ENCODE results near the gene RCAN2.

RCAN2 gene

GRCh38 chr6:46331461-46331860 lies 159.8 kb downstream of the RCAN2 start:
- Mint-ChIP-seq H3K4me3 (no peak overlapping the region), H3K27me3 (peaks cover 8% of the 10 kb centered on the region), H3K36me3 (no peaks in the 10 kb centered on the region), H3K9me3 (no peaks in the 10 kb centered on the region), H3K27ac (no peak overlapping the region), H3K4me1 (no peaks in the 10 kb centered on the region)
- no peak for DNase-seq
- CTCF ChIA-PET: no interaction called here

DNA sequence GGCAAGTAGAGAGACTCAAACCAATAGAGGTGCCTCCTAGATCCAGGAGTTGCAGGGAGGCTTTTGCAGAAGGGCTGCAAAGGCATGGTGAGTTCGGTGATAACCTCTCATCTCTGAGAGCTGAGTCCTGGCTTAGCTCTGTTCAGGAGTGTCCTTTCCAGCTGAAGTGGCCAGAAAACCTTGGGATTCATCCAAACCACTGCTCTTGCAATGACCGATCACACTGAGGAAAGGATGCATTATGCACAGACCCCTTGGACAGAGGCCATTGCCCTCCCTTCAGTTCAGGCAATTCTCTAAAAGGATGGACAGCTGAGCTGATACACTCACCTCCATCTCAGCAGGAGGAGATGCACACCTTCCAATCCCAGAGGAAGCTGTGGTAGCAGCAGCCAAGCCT lies 161.7 kb downstream of the RCAN2 start:
- H3K9me3 Mint-ChIP-seq: no peaks in the 10 kb centered on the region
- H3K27ac Mint-ChIP-seq: no peak overlapping the region
- CTCF ChIA-PET: no interaction called here
- H3K4me1 Mint-ChIP-seq: peaks cover 6% of the 10 kb centered on the region
- DNase-seq: no peak
- H3K4me3 Mint-ChIP-seq: no peak overlapping the region
- H3K36me3 Mint-ChIP-seq: no peaks in the 10 kb centered on the region
- peaks cover 8% of the 10 kb centered on the region for H3K27me3 Mint-ChIP-seq

DNA sequence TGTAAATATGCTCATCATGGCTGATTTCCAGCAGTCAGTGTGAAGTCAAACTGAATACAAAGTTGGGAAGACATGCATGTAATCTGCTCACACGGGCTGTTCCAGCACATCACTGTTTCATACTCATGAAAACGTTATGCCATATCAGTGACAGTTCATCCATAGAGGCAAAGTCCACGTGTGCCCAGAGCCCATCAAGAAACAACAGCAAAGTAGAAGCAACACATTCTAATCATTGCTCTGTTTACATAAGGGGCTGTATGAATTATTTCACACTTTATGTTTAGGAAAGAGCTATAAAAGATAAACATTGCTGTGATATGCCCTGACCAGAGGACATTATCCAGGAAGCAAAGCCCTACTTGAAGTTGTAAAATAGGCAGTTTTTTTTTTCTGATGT lies 163.5 kb downstream of the RCAN2 start:
- Mint-ChIP-seq H3K27me3 (peaks cover 8% of the 10 kb centered on the region), H3K4me3 (no peak overlapping the region), H3K9me3 (no peaks in the 10 kb centered on the region), H3K27ac (no peak overlapping the region), H3K4me1 (peaks cover 12% of the 10 kb centered on the region), H3K36me3 (no peaks in the 10 kb centered on the region)
- DNase-seq: no peak
- CTCF ChIA-PET: interaction anchor here (1.0 kb wide), 1 partner anchor 17 kb away, joined by 3 read pairs; no protein-coding TSS in a partner anchor

GRCh38 chr6:46325561-46326530 lies 165.4 kb downstream of the RCAN2 start:
- Mint-ChIP-seq H3K4me3 (no peak overlapping the region), H3K36me3 (no peaks in the 10 kb centered on the region), H3K27ac (peak overlapping the region; percentile 43), H3K9me3 (no peaks in the 10 kb centered on the region), H3K27me3 (peaks cover 8% of the 10 kb centered on the region), H3K4me1 (peaks cover 15% of the 10 kb centered on the region)
- DNase-seq: no peak
- CTCF ChIA-PET: no interaction called here

DNA sequence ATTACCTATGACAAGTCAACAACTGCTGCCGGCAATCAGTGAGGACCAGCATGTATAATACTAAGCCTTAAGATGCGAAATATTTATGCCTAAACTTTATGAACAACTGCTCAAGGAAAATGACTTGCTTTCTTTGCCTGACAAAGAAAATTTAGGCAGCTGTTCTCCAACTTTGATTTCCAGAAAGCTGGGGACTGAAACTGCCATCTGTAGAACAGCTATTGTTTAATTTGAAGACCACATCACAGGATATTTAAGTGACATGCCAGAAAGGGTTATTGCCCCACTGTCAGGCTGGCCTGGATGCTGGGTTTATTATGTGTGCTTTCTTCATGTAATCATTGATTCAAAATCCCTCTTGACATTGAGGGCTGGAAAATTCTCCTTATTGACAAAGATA lies 166.5 kb downstream of the RCAN2 start:
- Mint-ChIP-seq H3K4me3 (no peak overlapping the region), H3K27ac (no peak overlapping the region), H3K9me3 (no peaks in the 10 kb centered on the region), H3K27me3 (peaks cover 5% of the 10 kb centered on the region), H3K4me1 (peaks cover 15% of the 10 kb centered on the region), H3K36me3 (no peaks in the 10 kb centered on the region)
- CTCF ChIA-PET: no interaction called here
- no peak for DNase-seq

GRCh38 chr6:46323966-46324622 lies 167.2 kb downstream of the RCAN2 start:
- Mint-ChIP-seq H3K4me3 (no peak overlapping the region), H3K4me1 (peaks cover 15% of the 10 kb centered on the region), H3K36me3 (no peaks in the 10 kb centered on the region), H3K27ac (no peak overlapping the region), H3K9me3 (no peaks in the 10 kb centered on the region), H3K27me3 (peaks cover 3% of the 10 kb centered on the region)
- DNase-seq: no peak
- CTCF ChIA-PET: no interaction called here

DNA sequence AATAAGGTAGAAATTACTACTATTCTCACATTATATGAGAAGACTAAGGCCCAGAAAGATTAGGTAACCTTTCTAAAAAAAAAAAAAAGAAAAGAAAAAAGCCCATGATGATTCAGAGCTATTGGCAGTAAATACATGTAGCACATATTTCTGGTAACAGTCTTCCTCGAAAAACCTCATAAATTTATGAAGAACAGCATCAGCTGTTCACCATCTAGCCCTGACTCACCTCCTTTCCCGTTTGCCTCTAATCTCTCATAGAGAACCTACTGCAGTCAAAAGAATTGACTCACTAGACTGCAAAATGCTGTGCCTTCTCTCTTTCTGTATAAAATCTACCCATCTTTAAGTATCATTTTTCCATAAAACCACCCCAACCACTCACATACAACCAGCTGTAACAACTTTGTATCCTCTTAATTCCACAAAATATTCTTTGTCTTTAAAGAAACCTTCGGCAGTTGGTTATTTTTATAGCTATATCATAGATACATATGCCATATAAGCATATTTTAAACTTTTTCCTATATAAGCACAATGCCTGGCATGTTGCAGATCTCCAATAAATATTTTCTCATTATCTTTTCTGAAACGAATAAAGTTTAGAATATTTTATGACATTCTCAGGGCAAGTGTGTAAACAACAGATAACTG lies 167.8 kb downstream of the RCAN2 start:
- no peak overlapping the region for H3K4me3 Mint-ChIP-seq
- peaks cover 15% of the 10 kb centered on the region for H3K4me1 Mint-ChIP-seq
- no peak overlapping the region for H3K27ac Mint-ChIP-seq
- no peaks in the 10 kb centered on the region for H3K9me3 Mint-ChIP-seq
- CTCF ChIA-PET: no interaction called here
- no peak for DNase-seq
- H3K27me3 Mint-ChIP-seq: no peaks in the 10 kb centered on the region
- no peaks in the 10 kb centered on the region for H3K36me3 Mint-ChIP-seq

GRCh38 chr6:46320505-46320904 lies 170.7 kb downstream of the RCAN2 start:
- Mint-ChIP-seq H3K27ac (no peak overlapping the region), H3K9me3 (no peaks in the 10 kb centered on the region), H3K4me1 (peaks cover 11% of the 10 kb centered on the region), H3K27me3 (no peaks in the 10 kb centered on the region), H3K36me3 (no peaks in the 10 kb centered on the region), H3K4me3 (no peak overlapping the region)
- no peak for DNase-seq
- CTCF ChIA-PET: no interaction called here

- Mint-ChIP-seq H3K27me3 (no peaks in the 10 kb centered on the region), H3K9me3 (no peaks in the 10 kb centered on the region), H3K36me3 (no peaks in the 10 kb centered on the region), H3K4me3 (no peak overlapping the region), H3K4me1 (peaks cover 6% of the 10 kb centered on the region), H3K27ac (no peak overlapping the region)
- CTCF ChIA-PET: no interaction called here
- no peak for DNase-seq
These were observed 175.7 kb downstream of the RCAN2 start for GRCh38 chr6:46315589-46315988.

DNA sequence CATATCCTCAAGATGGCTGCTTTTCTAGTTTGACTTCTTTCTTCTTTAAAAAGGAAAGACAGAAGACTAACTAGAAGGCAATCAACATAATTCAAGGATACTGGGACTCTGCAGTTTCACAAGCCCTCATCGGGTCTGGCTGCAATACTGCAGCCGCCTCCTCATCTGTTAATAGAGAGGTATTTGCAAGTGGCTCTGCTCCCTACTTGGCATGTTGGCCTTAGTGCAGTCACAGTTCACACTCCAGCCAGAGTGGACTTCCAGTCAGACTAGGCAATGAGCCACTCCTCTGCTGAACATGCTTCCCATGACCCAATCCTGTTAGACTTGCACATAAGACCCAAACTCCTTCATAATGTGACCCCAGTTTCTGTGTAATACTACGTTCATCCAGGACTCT lies 178.6 kb downstream of the RCAN2 start:
- CTCF ChIA-PET: no interaction called here
- Mint-ChIP-seq H3K27me3 (no peaks in the 10 kb centered on the region), H3K36me3 (no peaks in the 10 kb centered on the region), H3K27ac (no peak overlapping the region), H3K4me1 (peaks cover 6% of the 10 kb centered on the region), H3K4me3 (no peak overlapping the region), H3K9me3 (no peaks in the 10 kb centered on the region)
- no peak for DNase-seq

DNA sequence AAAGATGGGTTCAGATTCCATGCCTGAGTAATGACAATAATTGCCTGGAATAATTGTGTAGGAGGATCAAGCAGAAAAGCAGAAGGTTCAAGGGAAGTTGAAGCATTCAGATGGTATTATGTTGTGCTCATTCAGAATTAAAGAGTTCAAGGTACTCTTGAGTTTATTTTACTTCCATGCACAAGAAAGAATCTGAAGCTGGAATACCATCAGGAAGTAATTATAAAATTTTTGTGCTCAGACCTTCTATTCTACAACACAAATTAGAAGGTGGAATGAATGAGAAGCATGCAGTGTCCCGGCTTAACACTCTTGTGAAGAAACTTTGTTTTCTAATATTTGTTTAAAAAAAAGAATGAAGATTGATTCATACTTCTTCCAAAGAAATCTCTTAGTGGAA lies 181.1 kb downstream of the RCAN2 start:
- Mint-ChIP-seq H3K27ac (no peak overlapping the region), H3K9me3 (no peaks in the 10 kb centered on the region), H3K4me3 (no peak overlapping the region), H3K27me3 (peaks cover 6% of the 10 kb centered on the region), H3K36me3 (no peaks in the 10 kb centered on the region), H3K4me1 (peaks cover 2% of the 10 kb centered on the region)
- CTCF ChIA-PET: interaction anchor here (1.4 kb wide), 1 partner anchor 17 kb away, joined by 3 read pairs; no protein-coding TSS in a partner anchor
- DNase-seq: no peak

DNA sequence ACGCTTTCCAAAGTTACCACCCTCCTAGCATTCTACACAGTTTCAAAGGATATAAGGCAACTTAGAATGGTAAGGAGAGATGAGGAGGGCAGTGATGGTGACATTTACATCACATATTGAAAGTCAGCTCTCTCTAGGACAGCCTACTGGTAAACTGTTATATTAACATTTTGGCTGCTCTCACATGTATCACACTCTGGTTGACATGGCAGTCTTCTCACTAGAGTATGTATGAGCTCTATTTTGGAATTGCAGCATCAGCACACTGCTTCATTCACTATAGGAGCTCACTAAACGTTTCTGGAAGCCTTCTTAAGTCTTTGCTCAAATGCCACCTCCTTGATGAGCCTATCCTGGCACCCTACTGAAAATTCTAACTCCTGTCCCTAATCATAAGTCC lies 184.8 kb downstream of the RCAN2 start:
- Mint-ChIP-seq H3K27me3 (peaks cover 8% of the 10 kb centered on the region), H3K4me3 (no peak overlapping the region), H3K9me3 (no peaks in the 10 kb centered on the region), H3K4me1 (no peaks in the 10 kb centered on the region), H3K27ac (no peak overlapping the region), H3K36me3 (no peaks in the 10 kb centered on the region)
- DNase-seq: no peak
- CTCF ChIA-PET: no interaction called here

- Mint-ChIP-seq H3K4me1 (no peaks in the 10 kb centered on the region), H3K27ac (no peak overlapping the region), H3K36me3 (no peaks in the 10 kb centered on the region), H3K9me3 (no peaks in the 10 kb centered on the region), H3K4me3 (no peak overlapping the region), H3K27me3 (peaks cover 8% of the 10 kb centered on the region)
- no peak for DNase-seq
- CTCF ChIA-PET: no interaction called here
These were observed 185.4 kb downstream of the RCAN2 start for GRCh38 chr6:46305833-46306232.

DNA sequence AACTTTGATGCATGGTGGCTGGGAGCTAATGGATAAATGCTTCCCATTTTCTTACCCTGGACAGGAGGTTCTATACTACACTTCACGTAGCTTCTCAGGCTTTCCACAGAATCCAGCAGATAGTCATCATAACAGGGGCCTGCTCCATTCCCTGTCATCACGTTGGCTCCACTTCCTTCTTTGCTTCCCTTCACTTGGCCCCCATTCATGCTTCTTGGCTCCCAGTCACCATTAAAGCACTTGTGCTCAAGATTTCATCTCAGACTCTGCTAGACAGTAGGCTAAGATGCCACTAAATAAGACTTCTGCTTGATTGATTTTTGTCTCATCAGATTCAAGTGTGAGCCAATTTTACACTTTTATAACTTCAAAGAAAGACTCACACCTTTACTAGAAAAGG lies 186.0 kb downstream of the RCAN2 start:
- CTCF ChIA-PET: no interaction called here
- Mint-ChIP-seq H3K4me3 (no peak overlapping the region), H3K27ac (no peak overlapping the region), H3K36me3 (no peaks in the 10 kb centered on the region), H3K4me1 (no peaks in the 10 kb centered on the region), H3K27me3 (peaks cover 8% of the 10 kb centered on the region), H3K9me3 (no peaks in the 10 kb centered on the region)
- no peak for DNase-seq

- no peak overlapping the region for H3K4me3 Mint-ChIP-seq
- no peak overlapping the region for H3K27ac Mint-ChIP-seq
- CTCF ChIA-PET: no interaction called here
- H3K9me3 Mint-ChIP-seq: no peaks in the 10 kb centered on the region
- peaks cover 8% of the 10 kb centered on the region for H3K27me3 Mint-ChIP-seq
- no peak for DNase-seq
- no peaks in the 10 kb centered on the region for H3K4me1 Mint-ChIP-seq
- H3K36me3 Mint-ChIP-seq: no peaks in the 10 kb centered on the region
These were observed 188.4 kb downstream of the RCAN2 start for GRCh38 chr6:46302816-46303215.
